AG08395 (cell line): Measurements from ENCODE around the gene SPON1.
"Not testable (repeated sequence)": the region's sequence is repeated elsewhere in the genome, so short reads cannot be mapped to it uniquely, and the experiment has no call there.

Experiments used
- DNase-seq: peaks from one replicate; pipeline ENCODE4 v3.0.0; 2012; ENCODE audit warnings: mixed read lengths, low spot score

SPON1 gene

DNA sequence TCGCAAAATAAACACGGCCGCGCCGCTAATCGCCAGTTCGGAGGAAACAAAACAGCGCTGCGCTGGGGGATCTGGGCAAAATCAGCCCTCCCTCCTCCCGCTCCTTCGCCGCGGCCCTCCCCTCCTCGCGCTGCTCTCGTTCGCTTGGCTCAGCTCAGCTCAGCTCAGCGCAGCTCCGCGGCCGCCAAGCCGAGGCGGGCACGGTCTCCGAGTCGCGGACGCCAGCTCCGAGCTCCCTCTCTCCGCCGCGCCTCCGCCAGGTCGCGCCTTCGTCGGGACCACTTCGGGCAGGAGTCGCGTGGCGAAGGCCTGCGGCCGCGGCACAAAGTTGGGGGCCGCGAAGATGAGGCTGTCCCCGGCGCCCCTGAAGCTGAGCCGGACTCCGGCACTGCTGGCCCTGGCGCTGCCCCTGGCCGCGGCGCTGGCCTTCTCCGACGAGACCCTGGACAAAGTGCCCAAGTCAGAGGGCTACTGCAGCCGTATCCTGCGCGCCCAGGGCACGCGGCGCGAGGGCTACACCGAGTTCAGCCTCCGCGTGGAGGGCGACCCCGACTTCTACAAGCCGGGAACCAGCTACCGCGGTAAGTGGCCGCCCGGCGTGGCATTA, at the start of gene SPON1:
Gene SPON1 (plus strand): TSS at position 162 of the 607 bp plus-strand sequence. CDS start 182 bp downstream, at position 344.
- DNase-seq = peak; percentile 30

DNA sequence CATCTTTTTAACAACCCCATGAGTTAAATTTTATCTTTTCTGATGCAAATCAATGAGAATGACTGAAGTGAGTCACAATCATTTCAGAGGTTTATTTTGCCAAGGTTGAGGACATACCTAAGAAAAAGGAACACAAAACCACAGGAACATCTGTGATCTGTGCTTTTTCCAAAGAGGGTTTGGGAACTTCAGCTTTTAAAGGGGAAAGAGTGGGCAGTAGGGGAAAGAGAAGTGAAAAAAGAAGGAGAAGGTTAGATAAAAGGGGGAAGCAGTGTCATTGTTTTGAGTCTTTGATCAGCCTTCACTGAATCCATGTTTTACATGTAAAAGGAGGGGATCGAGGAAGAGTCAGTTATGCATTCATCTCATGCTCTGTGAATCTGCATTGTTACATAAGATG, 45.3 kb upstream of the SPON1 start:
- DNase-seq = no peak

DNA sequence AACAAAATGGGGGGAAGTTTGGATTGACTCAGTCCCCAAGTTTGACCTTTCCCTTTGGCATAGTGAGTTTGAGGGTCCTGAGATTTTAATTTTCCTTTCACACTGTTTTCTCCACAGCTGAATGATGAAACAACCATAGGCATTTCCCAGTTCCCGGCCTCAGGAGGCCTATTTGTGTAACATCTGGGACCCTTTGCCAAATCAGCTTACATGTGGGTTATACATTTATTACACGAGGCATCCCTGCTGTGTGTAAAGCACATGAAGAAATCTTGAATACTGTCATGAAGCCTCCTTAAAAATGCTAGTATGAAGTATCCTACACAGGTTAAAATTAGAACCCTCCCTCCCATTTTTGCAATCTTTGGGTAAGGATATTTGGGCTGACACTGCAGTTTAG, 44.6 kb upstream of the SPON1 start:
- no peak for DNase-seq

DNA sequence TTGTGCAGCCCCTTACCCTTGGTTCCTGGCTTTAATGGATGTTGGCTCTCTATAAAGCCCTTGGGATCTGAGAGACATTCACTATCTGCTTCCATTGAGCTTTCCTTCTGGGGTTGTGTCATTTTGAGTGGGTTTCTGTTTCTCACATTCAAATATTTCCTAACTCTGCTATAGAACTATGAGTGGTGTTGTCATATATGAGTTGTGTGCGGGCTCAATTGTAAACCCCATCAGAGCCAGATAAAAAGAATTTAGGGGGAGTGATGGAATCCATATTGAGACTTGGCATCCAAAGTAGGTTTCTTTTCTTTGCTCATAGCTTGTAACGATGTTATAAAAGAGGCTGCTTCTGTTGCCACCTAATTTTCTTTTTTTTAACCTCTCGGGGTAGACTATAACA, 41.8 kb upstream of the SPON1 start:
- DNase-seq = no peak

DNA sequence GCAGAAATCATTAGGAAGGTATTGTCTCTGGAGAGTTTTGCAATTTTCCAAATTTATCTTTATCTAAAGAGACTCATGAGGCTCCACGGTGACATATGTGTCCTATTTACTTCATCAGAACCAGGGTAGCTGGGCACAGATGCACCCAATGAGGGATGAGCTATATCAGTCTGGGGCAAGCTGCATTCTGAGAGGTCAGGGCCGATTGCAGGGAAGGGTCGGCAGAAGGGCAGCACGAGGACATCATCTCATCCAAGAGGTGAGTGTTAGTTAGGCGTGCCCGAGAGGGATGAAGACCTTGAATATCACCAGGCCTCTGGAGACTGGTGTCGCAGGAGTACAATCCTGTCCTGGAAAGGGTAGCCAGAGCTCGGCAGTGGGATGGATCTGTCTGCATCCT, 41.0 kb upstream of the SPON1 start:
- DNase-seq = no peak

DNA sequence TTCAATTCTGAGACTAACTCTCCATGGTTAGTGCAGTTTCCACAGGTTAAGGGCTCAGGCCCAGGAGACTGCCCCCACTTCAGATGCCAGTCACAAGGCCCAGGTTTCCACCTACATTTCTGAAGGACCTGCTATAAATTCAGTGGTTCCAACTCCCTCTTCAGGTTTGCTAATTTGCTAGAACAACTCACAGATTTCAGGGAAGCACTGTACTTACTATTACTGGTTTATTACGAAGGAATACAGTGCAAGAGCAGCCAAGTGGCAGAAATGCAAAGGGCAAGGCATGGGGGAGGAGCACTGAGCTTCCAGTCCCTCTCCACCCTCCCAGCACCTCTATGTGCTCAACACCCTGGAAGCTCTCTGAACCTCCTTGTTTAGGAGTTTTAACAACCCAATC, 39.3 kb upstream of the SPON1 start:
- DNase-seq = no peak

DNA sequence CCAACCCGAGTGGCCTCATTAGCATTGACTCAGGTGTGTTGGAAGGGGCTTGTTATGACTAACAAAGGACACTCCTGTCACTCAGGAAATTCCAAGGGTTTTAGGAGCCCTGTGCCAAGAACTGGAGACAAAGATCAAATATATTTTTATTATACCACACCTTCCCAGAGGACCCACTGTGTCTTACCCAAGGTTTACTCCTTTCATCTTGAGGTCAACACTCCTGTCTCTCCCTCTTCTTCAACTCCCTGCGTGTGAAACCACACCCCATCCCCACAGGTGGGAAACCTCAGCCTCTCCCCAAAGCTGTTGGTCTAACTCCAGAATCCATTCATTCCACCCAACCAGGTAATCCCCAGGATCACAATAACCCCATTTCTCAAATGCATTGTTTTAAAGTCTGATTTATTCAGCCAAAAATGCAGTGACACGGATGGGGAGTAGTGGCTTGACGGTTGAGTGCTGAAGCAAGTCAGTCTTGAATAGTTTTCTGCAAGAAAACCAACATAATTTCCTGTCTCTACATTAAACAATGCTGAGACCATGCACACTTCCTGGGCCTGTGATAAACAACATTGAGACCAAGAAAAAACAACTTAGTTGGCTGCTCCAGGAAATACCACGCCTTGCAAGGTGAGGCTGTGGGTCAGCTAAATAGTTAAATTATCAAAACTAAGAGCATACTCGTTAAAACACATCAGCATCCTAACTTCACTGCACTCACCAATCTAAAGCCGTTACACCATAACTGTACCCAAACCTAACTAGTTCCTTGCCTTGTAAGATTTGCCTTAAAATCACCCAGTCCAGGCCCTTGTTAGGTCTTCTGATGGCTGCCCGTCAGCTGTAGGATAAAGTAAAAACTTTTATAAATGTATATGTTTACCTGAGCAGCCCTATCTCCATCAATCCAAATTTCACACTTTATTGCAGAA, 38.5 kb upstream of the SPON1 start:
- DNase-seq = no peak

DNA sequence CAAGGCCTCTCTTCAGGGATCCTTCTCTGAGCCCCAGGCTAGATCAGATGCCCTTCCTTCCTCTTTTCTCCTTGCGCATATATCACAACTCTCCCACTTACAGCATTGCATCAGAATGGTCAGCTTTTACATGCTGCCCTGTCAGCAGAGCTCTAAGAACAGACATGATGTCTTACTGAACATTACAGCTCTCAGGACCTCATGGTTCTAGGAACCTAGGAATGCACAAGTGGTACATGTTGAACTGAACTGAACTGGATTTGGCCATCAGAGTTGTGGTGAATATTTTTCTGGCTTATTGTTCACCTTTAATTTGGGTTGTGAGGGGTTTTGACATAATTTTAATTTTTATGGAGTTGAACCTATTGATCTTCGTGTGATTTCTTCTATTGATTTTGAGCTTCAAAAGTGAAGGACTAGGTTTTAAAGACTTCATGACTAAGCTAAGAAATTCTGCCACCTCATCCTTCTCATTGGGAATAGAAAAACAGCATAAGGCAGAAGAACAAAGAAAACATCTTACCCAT, 37.7 kb upstream of the SPON1 start:
- DNase-seq = no peak

DNA sequence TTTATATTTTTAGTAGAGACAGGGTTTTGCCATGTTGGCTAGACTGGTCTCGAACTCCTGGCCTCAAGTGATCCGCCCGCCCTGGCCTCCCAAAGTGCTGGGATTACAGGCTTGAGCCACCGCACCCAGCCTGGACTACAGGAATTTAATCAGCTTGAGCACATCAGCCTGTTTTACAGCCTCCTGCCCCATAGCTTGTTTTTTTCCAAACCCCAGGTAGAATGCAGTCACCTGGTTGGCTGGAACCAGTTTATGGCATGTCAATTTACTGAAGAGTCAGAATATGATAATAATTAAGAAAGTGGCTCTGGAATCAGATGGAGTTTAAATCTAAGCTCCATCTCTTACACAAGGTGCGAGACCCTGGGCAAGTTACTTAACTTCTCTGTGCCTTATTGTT, 36.2 kb upstream of the SPON1 start:
- DNase-seq = not testable (repeated sequence)

DNA sequence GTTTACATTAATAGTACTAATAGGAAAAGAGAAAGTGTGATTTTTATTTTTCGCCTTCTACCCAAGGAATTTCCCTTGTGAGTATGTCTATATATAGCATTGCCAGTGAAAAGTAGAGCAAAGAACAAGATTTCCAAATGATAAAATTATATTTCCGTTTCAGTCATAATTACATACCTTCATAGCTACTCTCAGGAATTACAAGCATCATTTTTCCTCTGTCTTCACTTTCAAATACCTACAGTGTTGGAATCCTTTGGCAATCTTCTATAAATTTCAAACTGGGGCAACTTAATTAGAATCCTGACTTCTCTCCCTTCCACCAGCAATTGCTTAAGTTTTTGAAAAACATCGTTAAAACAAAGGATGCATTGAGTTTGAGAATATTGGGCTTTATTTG, 35.5 kb upstream of the SPON1 start:
- no peak for DNase-seq

DNA sequence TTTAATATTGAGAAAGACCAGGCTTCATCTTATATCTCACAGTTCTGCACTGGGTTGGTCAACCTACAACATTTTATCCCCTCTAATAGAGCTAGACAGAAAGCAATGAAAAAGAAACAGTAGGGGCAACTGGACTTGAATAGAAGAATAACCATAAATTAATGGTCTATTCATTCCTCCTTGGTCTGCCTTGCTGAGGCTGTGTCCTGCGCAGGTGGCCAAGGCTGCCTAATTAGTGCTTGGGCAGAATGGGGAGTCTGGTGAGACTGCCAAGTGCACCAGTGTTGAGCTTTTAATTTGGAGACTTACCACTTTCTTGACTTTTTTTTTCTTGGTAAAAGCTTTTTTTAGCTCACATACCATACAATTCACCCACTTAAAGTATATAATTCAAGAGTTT, 35.0 kb upstream of the SPON1 start:
- DNase-seq = no peak

DNA sequence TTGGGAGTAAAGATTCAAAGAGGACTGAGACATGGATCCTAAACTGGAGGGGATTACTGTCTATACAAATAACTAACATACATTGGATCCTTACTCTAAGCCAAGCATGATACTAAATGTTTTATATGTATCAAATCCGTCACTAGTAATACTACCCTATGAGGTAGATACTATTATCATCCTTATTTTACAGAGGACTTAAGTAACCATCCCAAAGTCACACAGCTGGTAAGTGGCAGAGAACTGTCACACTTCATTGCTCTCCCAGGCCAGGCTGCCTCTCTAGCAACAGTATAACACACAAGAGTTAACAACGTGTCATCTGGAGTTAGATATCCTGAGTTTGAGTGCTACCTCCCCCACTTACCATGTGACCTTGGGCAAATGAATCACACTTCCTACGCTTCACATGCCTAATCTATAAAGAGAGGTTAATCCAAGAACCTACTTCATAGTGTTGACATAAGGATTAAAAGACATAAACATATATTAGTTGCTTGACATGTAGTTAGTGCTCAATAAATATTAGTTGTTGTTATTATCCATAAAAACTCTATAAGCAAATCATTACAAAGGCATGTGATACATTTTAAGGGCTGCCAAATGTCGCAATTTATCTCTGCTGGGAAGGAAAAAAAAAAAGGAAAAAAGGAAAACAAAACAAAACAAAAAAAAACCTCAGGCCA, 33.8 kb upstream of the SPON1 start:
- peak; percentile 72 for DNase-seq

DNA sequence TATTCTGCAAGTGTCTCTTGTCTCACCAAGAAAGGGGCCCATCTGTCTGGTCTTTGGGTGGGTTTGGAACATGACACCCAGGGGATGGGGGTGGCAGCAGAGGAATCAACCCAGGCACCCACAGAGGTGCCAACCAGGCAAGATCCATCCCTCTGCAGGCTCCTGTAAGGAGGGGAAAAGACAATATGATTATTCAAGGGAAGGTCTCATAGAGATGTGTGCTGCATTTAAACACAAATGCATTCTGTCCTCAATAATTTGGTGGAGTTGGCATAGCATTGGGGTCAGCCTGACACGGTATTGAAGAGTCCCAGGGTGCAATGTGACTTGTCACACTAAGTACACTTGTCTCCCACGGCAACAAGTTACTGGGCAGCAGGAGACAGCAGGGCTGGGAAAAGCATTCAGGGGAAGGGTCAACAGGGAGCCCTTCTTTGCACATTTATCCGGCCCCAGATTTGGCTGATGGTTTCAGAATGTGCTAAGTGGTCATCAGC, 33.1 kb upstream of the SPON1 start:
- DNase-seq = no peak

DNA sequence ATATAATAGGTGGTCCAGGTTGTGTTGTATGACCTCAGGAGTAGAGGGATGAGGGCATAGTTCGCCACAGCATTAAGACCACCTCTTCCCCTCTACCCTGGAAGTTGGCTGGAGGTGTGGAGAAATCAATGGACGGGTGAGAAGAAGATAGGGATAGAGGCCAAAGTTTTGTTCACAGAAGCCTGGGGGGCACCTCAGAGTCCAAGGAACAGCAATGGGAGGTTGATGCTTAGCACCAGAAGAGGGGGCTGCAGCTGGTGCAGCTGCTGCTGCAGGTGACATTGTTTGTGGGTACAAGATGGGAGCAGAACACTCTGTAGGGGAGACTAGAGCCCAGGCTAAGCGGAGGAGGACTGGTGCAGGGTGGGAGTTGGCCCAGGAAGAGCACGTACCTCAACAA, 31.2 kb upstream of the SPON1 start:
- no peak for DNase-seq

DNA sequence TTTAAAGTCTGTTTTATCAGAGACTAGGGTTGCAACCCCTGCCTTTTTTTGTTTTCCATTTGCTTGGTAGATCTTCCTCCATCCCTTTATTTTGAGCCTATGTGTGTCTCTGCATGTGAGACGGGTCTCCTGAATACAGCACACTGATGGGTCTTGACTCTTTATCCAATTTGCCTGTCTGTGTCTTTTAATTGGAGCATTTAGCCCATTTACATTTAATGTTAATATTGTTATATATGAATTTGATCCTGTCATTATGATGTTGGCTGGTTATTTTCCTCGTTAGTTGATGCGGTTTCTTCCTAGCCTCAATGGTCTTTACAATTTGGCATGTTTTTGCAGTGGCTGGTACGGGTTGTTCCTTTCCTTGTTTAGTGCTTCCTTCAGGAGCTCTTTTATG, 25.4 kb upstream of the SPON1 start:
- DNase-seq = not testable (repeated sequence)

DNA sequence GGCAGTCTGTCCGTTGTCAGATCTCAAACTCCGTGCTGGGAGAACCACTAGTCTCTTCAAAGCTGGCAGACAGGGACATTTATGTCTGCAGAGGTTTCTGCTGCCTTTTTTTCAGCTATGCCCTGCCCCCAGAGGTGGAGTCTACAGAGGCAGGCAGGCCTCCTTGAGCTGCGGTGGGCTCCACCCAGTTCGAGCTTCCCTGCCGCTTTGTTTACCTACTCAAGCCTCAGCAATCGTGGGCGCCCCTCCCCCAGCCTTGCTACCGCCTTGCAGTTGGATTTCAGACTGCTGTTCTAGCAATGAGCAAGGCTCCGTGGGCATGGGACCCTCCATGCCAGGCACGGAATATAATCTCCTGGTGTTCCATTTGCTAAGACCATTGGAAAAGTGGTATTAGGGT, 23.7 kb upstream of the SPON1 start:
- not testable (repeated sequence) for DNase-seq

DNA sequence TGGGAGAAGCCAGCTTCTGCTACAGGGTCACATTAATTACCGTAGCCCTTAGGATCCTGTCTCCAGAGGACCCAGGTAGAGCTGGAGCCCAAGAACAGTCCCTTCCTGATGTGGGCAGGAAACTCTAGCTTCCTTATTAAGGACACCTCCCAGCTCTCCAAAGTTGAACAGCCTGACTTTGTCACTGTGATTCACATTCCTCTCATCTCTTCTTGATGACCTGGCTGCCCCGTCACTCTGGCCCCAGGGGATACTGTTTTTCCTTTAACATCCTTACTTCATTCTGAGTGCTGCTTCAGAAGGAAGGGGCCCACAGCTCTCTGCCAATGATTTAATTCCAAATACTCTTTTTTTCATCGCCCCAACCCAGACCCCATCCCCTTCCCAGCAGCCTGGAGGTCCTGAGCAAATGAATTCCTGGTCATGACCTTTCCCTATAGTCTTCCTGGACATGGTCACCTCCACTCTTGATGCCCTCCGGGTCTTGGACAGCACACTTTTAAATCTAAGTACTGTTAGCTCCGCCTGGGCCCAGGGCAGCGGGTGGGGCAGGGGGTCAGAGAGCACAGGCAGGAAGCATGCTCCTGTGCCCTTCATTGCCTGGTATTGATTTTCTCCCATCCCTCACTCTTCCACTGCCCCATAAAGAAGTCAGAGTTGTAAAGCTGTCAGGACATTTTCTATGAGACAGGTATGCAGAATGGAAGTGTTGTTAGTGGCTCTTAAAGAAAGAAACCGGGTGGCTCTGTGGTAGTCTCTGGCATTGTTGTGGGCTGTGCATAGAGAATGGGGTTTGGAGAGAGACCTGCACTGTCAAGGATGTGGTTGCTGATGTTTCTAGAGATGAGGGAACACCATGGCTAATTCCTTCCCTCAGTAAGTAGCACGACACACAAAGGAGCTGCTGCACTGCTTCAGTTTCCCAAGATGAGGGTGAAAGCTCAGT, 22.3 kb upstream of the SPON1 start:
- DNase-seq = peak; percentile 76

DNA sequence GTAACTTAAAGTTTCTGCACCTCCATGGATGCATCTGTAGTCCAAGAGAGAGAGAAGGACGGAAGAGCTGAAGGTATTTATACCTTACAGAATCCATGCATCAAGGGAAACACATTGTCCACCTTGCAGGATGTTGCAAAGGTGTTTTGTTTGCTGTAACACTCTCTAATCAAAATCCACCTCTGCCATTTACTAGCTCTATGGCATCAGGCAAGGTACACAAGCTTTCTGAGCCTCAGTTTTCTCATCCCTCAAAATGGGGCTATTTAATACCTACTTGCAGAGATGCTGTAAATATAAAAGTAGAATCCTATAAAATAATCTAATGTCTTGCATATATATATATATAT, 21.6 kb upstream of the SPON1 start:
- no peak for DNase-seq

DNA sequence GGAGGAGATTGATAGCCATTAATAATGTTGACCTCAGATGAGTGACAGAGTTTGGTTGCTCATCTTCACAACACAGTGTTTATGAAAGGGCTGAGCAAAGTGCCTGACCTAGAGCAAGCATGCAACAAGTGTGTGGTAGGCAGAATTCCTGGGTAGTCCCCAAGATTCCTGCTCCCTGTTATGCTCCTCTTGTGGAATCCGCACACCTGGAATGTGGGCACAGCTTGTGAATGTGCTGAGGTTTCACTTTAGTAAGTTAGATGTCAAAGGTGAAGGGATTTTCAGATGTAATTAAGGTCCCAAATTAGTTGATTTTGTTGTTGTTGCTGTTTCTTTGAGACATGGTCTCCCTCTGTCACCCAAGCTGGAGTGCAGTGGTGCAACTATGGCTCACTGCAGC, 20.7 kb upstream of the SPON1 start:
- DNase-seq = no peak

DNA sequence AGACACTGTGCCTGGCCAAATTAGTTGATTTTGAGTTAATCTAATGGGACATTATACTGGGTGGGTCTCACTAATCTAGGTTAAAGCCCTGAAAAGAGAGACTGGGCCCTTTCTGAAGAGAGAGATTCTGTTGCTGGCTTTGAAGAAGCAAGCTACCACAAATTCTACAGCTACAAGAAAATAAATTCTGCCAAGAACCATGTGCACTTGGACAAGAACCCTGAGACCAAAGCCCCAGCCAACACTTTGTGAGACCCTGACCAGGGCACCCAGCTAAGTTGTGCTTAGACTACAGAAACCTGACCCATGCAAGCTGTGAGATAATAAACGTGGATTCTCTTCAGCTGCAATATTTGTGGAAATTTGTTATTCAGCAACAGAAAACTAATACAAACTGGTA, 20.1 kb upstream of the SPON1 start:
- no peak for DNase-seq

DNA sequence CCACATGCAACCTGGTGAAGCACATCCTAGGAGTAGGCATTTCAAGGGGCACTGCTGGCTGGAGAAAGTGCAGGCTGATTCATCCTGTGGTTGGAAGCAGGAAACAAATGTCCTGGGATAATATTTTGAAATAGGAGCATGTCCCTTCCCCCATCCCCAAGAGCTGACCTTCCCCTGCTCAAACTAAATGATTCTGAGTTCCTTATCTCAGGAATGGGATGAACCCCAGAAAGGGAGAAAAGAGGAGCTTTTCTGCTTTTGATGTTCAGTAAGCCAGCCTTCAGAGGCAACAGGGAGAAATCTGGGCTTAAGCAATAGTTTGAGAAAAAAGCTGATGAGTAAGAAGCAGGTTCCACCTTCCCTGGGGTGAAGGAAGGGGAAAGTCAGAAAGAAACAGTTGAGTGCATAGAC, 19.5 kb upstream of the SPON1 start:
- DNase-seq = peak; percentile 65

DNA sequence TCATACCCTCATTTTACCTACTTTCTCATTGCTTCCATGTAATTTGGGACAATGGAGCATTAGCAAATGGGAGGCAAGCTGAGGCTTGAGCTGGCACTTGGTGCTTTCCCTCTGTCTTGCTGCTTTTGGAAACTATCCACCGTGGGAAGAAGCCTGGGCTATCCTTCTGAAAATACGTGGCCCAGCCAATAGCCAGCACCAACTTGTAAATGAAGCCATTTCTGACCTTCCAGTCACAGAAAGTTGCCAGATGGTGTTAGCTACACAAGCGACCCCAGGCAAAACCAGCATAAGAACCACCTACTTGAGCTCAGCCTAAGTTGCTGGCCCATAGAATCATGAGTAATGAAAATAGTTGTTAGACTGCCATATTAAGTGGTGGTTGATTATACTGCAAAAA, 18.5 kb upstream of the SPON1 start:
- DNase-seq = no peak
